Smooth muscle cell (in vitro differentiated cells): ENCODE measurements around the gene PDE7B. TPM values are rescaled to one million over a fixed set of nuclear protein-coding genes. Genes with fewer than 3 reads are reported as not detected.

Experiments used
- DNase-seq: peaks from one replicate; lab custom pipeline; 2025; ENCODE audit not compliant: unreplicated experiment; lab: John Stamatoyannopoulos, UW
- H2AFZ ChIP-seq: fragments of 200-600 bp; sonication (generic); 2 replicates; pipeline ENCODE4 v1.6.0; 2016; ENCODE audit warnings: antibody characterized with exemption, low read depth, mild to moderate bottlenecking
- H3F3A ChIP-seq: fragments of 200-600 bp; sonication (generic); 2 replicates; pipeline ENCODE4 v1.6.0; 2017; ENCODE audit warnings: antibody characterized with exemption, low read depth
- H3K27ac ChIP-seq: fragments of 200-600 bp; sonication (generic); 2 replicates; pipeline ENCODE4 v1.5.1; 2016; ENCODE audit warnings: low read depth, mild to moderate bottlenecking
- H3K27me3 ChIP-seq: fragments of 200-600 bp; sonication (generic); 2 replicates; pipeline ENCODE4 v1.6.1; 2016; ENCODE audit warnings: low read depth, mild to moderate bottlenecking
- H3K36me3 ChIP-seq: fragments of 200-600 bp; sonication (generic); 2 replicates; pipeline ENCODE4 v1.5.1; 2016; ENCODE audit warnings: low read depth
- H3K4me1 ChIP-seq: fragments of 200-600 bp; sonication (generic); 2 replicates; pipeline ENCODE4 v1.5.1; 2016; ENCODE audit warnings: low read depth
- H3K4me2 ChIP-seq: fragments of 200-600 bp; sonication (generic); 2 replicates; pipeline ENCODE4 v1.6.0; 2016; ENCODE audit warnings: mild to moderate bottlenecking
- H3K4me3 ChIP-seq: fragments of 200-600 bp; sonication (generic); 2 replicates; pipeline ENCODE4 v1.5.1; 2016; ENCODE audit warnings: mild to moderate bottlenecking
- H3K79me2 ChIP-seq: fragments of 200-600 bp; sonication (generic); 2 replicates; pipeline ENCODE4 v1.6.0; 2016; ENCODE audit warnings: low read depth, mild to moderate bottlenecking
- H3K9ac ChIP-seq: fragments of 200-600 bp; sonication (generic); 2 replicates; pipeline ENCODE4 v1.6.0; 2016; ENCODE audit warnings: low read depth
- H3K9me3 ChIP-seq: fragments of 200-600 bp; sonication (generic); replicated peaks from 2 replicates; pipeline ENCODE4 v1.5.1; 2016; ENCODE audit warnings: low read depth
- H4K20me1 ChIP-seq: fragments of 200-600 bp; sonication (generic); 2 replicates; pipeline ENCODE4 v1.6.0; 2016; ENCODE audit warnings: low read depth
- CTCF ChIP-seq: fragments of 200-600 bp; sonication (generic); IDR thresholded peaks from 2 replicates; pipeline ENCODE4 v1.5.1; 2017; ENCODE audit warnings: borderline replicate concordance, mild to moderate bottlenecking, antibody characterized with exemption; ENCODE audit not compliant: insufficient read depth, poor library complexity, severe bottlenecking
- WGBS: methylation state at CpG from one replicate; pipeline ENCODE4 v1.1.7; 2016; ENCODE audit warnings: low lambda C conversion rate; 5-methylcytosine and 5-hydroxymethylcytosine counted together
- polyA plus RNA-seq: library from polyadenylated mRNA; unstranded; fragments of >200 nt; fragmentation: Nextera tagmentation; extraction: Ambion mirVana; gene quantifications from 2 replicates; pipeline ENCODE4 v1.2.1, GENCODE V29; 2016
- total RNA-seq: library from RNA; depleted of rRNA; stranded (reverse); fragments of >200 nt; gene quantifications from 2 replicates; pipeline ENCODE4 v1.2.3, GENCODE V29; 2014

Gene PDE7B
- total RNA-seq (36.9 and 37.7 TPM in 2 replicates), polyA plus RNA-seq (19.1 and 23.5 TPM in 2 replicates)

GRCh38 chr6:135851442-135852271, at the start of gene PDE7B:
PDE7B (plus strand) TSS chr6:135851701.
- DNase-seq = peak; percentile 27
- no peaks in the 10 kb centered on the region for H3K9me3 ChIP-seq
- H3K36me3 ChIP-seq = no peaks in the 10 kb centered on the region
- peaks cover 23% of the 10 kb centered on the region for H3K4me1 ChIP-seq
- no peak for TF ChIP-seq CTCF
- peaks cover 4% of the 10 kb centered on the region for H3F3A ChIP-seq
- H4K20me1 ChIP-seq = no peaks in the 10 kb centered on the region
- H3K4me2 ChIP-seq = peak within 1 kb of the TSS; percentile 85
- peak within 1 kb of the TSS; percentile 80 for H3K9ac ChIP-seq
- 11% methylated on average over 12 of the region's 12 CpGs for whole genome bisulfite sequencing
- peak within 1 kb of the TSS; percentile 79 for H3K27ac ChIP-seq
- peaks cover 32% of the 10 kb centered on the region for H3K79me2 ChIP-seq
- H3K4me3 ChIP-seq = peak within 1 kb of the TSS; percentile 65
- H3K27me3 ChIP-seq = no peaks in the 10 kb centered on the region
- H2AFZ ChIP-seq = no peak within 1 kb of the TSS

DNA sequence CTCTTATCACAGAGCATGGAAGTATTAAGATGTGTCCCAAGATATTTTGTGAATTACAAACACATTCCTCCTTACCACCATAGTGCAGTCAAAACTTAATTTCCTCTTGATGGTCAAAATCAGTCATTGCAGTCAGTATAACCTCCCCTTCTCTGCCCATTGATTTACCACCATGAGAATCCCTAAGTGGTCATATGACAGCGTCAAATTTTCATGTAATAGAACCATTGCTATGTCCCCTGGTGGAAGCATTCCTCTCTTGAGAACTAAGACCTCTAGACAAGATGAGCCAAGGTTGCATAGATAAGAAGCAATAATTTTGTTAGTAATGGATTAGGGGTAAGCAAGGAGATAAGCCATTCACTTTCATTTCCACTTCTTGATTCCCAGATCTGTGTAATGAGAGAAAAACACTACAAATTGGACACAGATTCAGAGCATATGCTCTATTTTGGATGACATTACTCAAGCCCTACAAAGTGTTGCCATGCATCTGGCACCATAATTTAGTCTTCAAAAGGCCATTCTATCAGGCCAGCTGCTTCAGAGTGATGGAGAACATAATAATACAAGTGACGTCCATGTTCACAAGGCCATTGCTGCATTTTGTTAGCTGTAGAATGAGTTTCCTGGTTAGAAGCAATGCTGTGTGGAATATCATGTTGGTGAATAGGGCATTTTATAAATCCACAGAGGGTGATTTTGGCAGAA, 49.6 kb upstream of the PDE7B start:
- Histone ChIP-seq H3K27me3 (no peaks in the 10 kb centered on the region), H2AFZ (no peak overlapping the region), H3K4me2 (no peak overlapping the region), H3K9me3 (no peaks in the 10 kb centered on the region), H3K27ac (no peak overlapping the region), H4K20me1 (no peaks in the 10 kb centered on the region), H3K79me2 (no peaks in the 10 kb centered on the region), H3F3A (no peaks in the 10 kb centered on the region), H3K9ac (no peak overlapping the region), H3K4me3 (no peak overlapping the region), H3K36me3 (no peaks in the 10 kb centered on the region), H3K4me1 (no peaks in the 10 kb centered on the region)
- WGBS = 85% methylated on average over 2 of the region's 2 CpGs
- TF ChIP-seq CTCF = no peak
- no peak for DNase-seq

DNA sequence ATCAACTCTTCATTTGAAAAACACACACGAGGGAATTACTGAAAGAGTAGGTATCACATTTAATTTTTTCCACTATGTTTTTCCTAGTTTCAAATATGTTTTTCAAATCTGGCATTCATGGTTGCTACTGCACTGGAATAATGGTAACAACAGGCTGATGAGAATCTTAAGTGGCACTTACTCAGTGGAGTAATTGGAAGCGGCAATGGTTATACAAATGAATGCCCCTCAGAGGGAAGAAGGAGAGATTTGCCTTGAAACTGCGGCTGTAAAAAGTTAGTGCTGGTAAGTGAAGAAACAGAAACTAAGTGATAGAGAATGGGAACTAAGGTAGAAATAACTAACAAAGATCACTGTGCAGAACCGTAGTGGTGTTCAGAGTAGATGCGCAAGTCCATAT, 41.0 kb upstream of the PDE7B start:
- H4K20me1 ChIP-seq = no peaks in the 10 kb centered on the region
- 90% methylated on average over 5 of the region's 5 CpGs for WGBS
- H3K27ac ChIP-seq = no peak overlapping the region
- no peaks in the 10 kb centered on the region for H3K36me3 ChIP-seq
- no peak overlapping the region for H3K4me3 ChIP-seq
- H2AFZ ChIP-seq = no peak overlapping the region
- H3K27me3 ChIP-seq = no peaks in the 10 kb centered on the region
- H3K79me2 ChIP-seq = no peaks in the 10 kb centered on the region
- H3K4me2 ChIP-seq = no peak overlapping the region
- H3K4me1 ChIP-seq = peaks cover 10% of the 10 kb centered on the region
- H3K9me3 ChIP-seq = no peaks in the 10 kb centered on the region
- H3K9ac ChIP-seq = no peak overlapping the region
- peaks cover 4% of the 10 kb centered on the region for H3F3A ChIP-seq
- TF ChIP-seq CTCF = no peak
- no peak for DNase-seq
